ENCODE data around the gene THOC6. TPM values are rescaled to one million over a fixed set of nuclear protein-coding genes. Genes with fewer than 3 reads are reported as not detected.

The THOC6 gene
- total and polyA plus RNA-seq, 9 of the 15 experiments (the other 6 are each of a cell fraction or from before 2014, with no cell fraction given), result 2.5 to 65.4 (median 42.3) TPM

DNA sequence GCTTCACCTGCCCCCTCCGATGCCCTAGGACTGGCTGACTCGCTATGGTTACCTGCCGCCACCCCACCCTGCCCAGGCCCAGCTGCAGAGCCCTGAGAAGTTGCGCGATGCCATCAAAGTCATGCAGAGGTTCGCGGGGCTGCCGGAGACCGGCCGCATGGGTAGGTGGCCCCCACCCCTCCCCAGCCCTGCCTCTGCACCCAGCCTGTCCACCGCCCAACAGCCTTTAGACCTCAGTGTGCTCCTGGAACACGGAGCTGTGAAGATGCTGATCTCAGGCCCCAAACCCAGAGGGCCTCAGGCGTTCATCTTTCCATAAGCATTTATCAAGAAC, 23.5 kb downstream of the THOC6 start:
- no peak for ATAC-seq
- POLR2A ChIA-PET, result interaction anchor here (0.5 to 1.9 kb wide), 4 partner anchors 16 to 36 kb away, joined by 3 to 6 read pairs (median 3); partner anchors contain the start of genes CLDN6, HCFC1R1 and THOC6
- in situ Hi-C loops (cut with MboI), result no loop called here

More for the DNA sequence above, 23.5 kb downstream of the THOC6 start:
- H3K4me1 ChIP-seq (replicated peaks in 1 of 2; ENCODE audit: control insufficient read depth in 2 of 2, insufficient read depth in 2 of 2, low read length in 2 of 2), result peaks cover 3 to 26% of the 10 kb centered on the region in 2 experiments; a peak in 3 of 5 replicates
- no peak overlapping the region for H3K4me3 ChIP-seq
- H2AFZ ChIP-seq (ENCODE audit: low read depth, low read length), result no peak overlapping the region
- TF ChIP-seq HIVEP1 (CRISPR knock-in tag; IDR thresholded peaks at IDR 0.05), result no peak
- no peak for TF ChIP-seq ZKSCAN3 (CRISPR knock-in tag; IDR thresholded peaks at IDR 0.05)
- TF ChIP-seq, protein P1, sequence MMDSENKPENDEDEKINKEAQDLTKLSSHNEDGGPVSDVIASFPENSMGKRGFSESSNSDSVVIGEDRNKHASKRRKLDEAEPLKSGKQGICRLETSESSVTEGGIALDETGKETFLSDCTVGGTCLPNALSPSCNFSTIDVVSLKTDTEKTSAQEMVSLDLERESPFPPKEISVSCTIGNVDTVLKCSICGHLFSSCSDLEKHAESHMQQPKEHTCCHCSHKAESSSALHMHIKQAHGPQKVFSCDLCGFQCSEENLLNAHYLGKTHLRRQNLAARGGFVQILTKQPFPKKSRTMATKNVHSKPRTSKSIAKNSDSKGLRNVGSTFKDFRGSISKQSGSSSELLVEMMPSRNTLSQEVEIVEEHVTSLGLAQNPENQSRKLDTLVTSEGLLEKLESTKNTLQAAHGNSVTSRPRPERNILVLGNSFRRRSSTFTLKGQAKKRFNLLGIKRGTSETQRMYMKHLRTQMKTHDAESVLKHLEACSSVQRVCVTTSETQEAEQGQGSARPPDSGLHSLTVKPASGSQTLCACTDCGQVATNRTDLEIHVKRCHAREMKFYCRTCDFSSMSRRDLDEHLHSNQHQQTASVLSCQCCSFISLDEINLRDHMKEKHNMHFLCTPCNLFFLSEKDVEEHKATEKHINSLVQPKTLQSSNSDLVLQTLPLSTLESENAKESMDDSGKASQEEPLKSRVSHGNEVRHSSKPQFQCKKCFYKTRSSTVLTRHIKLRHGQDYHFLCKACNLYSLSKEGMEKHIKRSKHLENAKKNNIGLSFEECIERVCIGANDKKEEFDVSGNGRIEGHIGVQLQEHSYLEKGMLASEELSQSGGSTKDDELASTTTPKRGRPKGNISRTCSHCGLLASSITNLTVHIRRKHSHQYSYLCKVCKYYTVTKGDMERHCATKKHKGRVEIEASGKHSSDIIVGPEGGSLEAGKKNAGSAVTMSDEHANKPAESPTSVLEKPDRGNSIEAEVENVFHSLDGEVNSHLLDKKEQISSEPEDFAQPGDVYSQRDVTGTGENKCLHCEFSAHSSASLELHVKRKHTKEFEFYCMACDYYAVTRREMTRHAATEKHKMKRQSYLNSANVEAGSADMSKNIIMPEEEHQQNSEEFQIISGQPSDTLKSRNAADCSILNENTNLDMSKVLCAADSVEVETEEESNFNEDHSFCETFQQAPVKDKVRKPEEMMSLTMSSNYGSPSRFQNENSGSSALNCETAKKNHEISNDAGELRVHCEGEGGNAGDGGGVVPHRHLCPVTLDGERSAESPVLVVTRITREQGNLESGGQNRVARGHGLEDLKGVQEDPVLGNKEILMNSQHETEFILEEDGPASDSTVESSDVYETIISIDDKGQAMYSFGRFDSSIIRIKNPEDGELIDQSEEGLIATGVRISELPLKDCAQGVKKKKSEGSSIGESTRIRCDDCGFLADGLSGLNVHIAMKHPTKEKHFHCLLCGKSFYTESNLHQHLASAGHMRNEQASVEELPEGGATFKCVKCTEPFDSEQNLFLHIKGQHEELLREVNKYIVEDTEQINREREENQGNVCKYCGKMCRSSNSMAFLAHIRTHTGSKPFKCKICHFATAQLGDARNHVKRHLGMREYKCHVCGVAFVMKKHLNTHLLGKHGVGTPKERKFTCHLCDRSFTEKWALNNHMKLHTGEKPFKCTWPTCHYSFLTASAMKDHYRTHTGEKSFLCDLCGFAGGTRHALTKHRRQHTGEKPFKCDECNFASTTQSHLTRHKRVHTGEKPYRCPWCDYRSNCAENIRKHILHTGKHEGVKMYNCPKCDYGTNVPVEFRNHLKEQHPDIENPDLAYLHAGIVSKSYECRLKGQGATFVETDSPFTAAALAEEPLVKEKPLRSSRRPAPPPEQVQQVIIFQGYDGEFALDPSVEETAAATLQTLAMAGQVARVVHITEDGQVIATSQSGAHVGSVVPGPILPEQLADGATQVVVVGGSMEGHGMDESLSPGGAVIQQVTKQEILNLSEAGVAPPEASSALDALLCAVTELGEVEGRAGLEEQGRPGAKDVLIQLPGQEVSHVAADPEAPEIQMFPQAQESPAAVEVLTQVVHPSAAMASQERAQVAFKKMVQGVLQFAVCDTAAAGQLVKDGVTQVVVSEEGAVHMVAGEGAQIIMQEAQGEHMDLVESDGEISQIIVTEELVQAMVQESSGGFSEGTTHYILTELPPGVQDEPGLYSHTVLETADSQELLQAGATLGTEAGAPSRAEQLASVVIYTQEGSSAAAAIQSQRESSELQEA (IDR thresholded peaks at IDR 0.05; ENCODE audit: low read depth), result no peak
- no peak for TF ChIP-seq ZNF589 (CRISPR knock-in tag; IDR thresholded peaks at IDR 0.05; ENCODE audit: low read depth)
- no peak for TF ChIP-seq ZNF140 (CRISPR knock-in tag; IDR thresholded peaks at IDR 0.05)
- no peak for TF ChIP-seq HMG20A (CRISPR knock-in tag; conservative IDR thresholded peaks at IDR 0.05)
- no peaks in the 10 kb centered on the region; the same call in 1 of the 2 replicates for H4K20me1 ChIP-seq (replicated peaks; ENCODE audit: control insufficient read depth, insufficient read depth, low read length)
- H3K36me3 ChIP-seq (ENCODE audit: control insufficient read depth, insufficient read depth, low read length), result no peaks in the 10 kb centered on the region
- H3K79me2 ChIP-seq (ENCODE audit: control insufficient read depth, insufficient read depth, low read length), result no peaks in the 10 kb centered on the region
- H3K27me3 ChIP-seq (ENCODE audit: control insufficient read depth in 2 of 2, insufficient read depth in 2 of 2, low read length in 2 of 2), result peaks cover 19 to 62% of the 10 kb centered on the region in 2 experiments; a peak in 4 of 5 replicates
- no peaks in the 10 kb centered on the region for H3K9me1 ChIP-seq (ENCODE audit: control insufficient read depth, insufficient read depth, low read length)
- no peak for FAIRE-seq
- no peak for DNase-seq (ENCODE audit: extremely low read depth in 1 of 4, low spot score in 3 of 4)
- no peak overlapping the region; a peak in 1 of 4 replicates for H3K9ac ChIP-seq (ENCODE audit: insufficient read depth in 1 of 2, low read depth in 2 of 2, low read length in 2 of 2)
- CTCF ChIA-PET (ENCODE audit: low intra/inter-chr PET ratio), result no interaction called here
- H3K9me3 ChIP-seq (replicated peaks; ENCODE audit: control insufficient read depth, insufficient read depth, low read depth, low read length), result no peaks in the 10 kb centered on the region
- BruUV-seq (replicated peaks), result no TSS peak
- intact Hi-C loops (cut with micrococcal nuclease), result no loop called here
- H3K4me2 ChIP-seq (ENCODE audit: insufficient read depth, low read length), result no peak overlapping the region
- 43% methylated on average over 13 of the region's 13 CpGs for WGBS (ENCODE audit: insufficient coverage, low coverage, missing lambda C conversion rate)
- H3K27ac ChIP-seq (ENCODE audit: extremely low read depth, low read depth, low read length), result no peak overlapping the region

All from K562 (cell line).